HT-29 (cell line): ENCODE results near the gene SLC39A10. TPM values are rescaled to one million over a fixed set of nuclear protein-coding genes. Genes with fewer than 3 reads are reported as not detected.

Experiments
- DNase-seq: peaks from one replicate; pipeline ENCODE4 v3.0.0-alpha.2; 2015; ENCODE audit warnings: low spot score
- small RNA-seq: library from RNA; depleted of rRNA; stranded (forward); fragments of <200 nt; gene quantifications from one replicate; pipeline ENCODE3, GENCODE V24; 2014
- total RNA-seq: library from RNA; depleted of rRNA; stranded (reverse); fragments of >200 nt; shearing (Covaris generic); gene quantifications from 2 replicates; pipeline ENCODE4 v1.2.3, GENCODE V29; 2014

Gene SLC39A10
- total RNA-seq, 1 experiment from 2014 or later: 7.6 TPM

- DNase-seq: no peak
Observed at GRCh38 chr2:195727106-195727505, 70.1 kb downstream of the SLC39A10 start.

GRCh38 chr2:195730912-195731311, 73.9 kb downstream of the SLC39A10 start:
- DNase-seq: no peak

DNA sequence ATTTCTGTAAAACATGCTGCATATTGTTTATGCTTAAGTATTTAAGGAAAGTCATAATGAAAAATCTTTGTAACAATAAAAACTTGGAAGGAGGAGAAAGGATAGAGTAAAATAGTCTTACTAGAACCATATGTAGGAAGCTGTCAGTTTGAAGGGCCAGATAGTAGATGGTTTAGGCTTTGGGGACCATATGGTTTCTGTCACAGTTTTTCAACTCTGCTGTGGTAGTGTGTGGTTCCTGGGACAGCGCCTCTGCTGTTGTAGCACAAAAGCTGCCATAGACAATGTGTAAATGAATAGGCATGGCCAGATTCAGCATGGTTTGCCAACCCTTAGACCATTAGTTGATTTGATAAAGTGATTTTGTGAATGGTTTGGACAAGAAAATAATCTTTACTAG, 75.5 kb downstream of the SLC39A10 start:
- no peak for DNase-seq

DNA sequence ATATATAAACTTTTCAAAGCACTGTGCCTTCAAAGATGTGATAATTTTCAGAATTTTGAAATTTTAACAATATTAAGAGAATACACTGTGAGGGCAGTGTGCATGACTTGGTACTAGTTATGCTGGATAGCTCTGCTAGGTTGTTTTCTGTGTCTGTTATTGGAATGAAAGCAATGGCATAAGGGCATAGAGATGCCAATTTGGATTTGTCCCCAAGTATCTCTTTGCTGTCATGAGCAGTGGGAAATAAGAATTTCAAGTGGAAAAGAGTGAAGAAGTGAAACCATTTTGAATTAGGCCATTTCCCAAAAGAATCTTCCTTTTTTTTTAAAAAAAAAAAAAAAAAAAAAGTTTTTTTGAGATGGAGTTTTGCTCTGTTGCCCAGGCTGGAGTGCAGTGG, 76.8 kb downstream of the SLC39A10 start:
- no peak for DNase-seq

GRCh38 chr2:195734395-195734794, 77.4 kb downstream of the SLC39A10 start:
- DNase-seq: no peak

DNA sequence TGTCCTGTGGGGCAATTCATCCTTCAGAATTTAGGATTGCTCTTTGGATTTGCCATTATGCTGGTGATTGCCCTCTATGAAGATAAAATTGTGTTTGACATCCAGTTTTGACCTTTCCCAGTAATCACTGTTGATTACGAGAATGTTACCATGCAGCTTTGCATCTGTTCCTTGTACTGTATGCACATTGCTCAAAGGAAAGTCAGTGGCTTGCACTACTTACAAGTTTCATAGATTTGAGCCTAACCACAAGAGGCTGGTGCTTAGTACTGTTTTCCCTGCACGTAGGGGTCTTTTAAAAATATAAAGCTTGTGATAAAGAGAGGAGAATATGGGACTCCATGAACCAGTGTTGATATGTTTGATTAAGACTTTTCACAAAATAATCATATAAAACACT, 77.9 kb downstream of the SLC39A10 start:
- DNase-seq: no peak

GRCh38 chr2:195735347-195735746, 78.3 kb downstream of the SLC39A10 start:
- no peak for DNase-seq

DNA sequence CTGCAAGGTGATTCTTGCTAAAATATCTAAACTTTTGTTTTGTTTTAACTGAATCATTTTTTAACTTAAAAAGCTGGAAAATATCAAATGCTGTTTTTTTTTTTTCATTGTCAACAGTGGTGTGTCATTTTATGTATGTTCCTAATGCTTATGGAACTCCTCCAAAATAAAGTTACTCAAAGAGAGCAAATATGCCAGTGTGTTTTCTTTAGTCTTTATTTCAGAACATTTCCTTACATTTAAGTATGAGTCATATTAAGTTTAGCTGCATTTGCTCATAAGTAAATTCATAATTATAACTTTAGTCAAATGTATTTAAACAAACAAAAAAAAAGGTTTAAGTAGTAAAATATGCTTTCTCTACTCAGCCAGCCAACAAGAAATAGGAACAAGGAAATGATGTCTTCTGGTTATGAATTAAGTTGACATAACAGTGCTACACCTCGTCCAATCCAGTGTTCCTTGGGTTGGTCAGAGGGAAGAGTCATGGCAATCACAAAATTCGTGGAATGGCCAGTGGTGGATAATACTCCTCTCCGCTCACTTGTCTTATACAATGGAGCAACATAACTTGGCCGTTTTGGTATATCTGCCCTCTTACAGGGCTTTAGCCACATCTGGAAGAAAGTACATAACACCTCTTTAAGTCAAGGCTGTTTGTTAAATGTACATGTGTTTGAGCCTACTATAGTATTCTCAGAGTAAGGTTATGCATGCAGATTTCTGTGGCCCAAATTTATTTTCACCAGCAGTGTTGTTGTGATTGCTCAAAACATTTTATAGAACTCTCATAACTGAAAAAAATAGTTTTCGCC, 80.7 kb downstream of the SLC39A10 start:
- DNase-seq: no peak

DNA sequence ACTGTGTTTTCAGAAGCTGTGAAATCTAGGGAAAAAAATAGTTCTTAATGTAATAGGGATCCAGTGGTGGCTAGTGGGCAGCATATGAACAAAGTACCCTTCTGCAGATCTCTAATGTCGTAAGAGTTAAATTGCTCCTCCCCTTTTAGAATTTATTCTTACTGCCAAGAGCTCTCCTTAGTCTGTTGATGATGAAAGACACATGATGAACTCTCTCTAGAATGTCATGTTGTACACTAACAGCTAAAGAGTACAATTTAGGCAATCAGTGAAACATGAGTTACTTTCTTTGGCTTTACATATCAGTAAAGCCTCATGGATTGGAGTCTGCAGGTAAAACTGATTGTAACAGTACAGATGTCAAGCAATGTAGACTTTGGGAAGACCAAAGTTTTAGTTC, 84.2 kb downstream of the SLC39A10 start:
- no peak for DNase-seq

DNA sequence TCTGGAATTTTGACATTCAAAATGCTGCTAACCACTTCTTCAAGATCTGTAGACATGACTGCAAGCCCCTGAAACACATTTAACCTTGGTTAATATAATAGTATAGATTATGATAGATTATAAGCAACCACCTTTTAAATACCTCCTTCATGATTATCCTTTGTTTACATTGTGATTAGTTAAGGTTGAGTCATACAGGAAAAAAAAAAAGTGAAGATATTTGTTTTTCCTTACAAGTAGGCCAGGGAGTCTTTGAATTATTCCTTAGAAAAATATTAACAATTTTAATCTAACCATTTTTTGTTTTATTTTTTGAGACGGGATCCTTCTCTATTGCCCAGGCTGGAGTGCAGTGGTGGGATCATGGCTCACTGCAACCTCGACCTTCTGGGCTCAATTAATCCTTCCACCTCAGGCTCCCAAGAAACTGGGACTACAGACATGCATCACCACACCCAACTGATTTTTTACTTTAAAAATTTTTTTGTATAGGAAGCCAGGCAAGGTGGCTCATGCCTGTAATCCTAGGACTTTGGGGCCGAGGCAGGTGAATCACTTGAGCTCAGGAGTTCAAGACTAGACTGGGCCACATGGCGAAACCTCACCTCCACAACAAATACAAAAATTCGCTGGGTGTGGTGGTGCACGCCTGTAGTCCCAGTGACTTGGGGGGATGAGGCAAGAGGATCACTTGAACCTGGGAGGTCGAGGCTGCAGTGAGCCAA, 99.4 kb downstream of the SLC39A10 start:
- peak; percentile 36 for DNase-seq

DNA sequence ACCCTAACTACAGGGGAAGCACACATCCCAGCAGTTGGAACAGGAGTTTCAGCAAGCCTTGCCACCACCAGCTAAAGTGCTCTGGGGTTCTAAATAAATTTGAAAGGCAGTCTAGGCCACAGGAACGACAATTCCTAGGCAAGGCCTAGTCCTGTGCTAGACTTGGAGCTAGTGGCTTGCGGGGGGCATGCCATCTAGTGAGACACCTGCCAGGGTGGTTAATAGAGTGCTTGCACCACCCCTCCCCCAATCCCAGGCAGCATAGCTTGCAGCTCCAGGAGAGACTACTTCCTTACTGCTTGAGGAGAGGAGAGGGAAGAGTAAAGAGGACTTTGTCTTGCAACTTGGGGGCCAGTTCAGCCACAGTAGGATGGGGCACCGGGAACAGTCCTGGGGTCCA, 101.8 kb downstream of the SLC39A10 start:
- DNase-seq: no peak

DNA sequence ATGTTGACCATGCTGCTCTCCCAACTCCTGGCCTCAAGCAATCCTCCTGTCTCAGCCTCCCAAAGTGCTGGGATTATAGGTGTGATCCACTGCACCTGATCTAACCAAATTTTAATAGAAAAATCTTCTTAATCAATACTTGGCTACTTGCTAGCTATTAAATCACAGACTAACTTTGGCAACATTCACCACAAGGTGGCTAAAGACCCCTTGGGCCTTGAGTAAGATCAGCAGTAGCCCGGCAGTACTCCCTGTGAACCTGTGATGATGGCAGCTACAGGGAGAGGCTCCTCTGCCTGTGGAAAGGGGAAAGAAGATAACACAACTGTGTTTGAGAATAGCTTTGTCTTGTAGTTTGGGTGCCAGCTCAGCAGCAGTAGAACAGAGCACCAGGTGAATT, 102.9 kb downstream of the SLC39A10 start:
- DNase-seq: no peak

- DNase-seq: no peak
Observed at GRCh38 chr2:195763866-195764265, 106.8 kb downstream of the SLC39A10 start.

DNA sequence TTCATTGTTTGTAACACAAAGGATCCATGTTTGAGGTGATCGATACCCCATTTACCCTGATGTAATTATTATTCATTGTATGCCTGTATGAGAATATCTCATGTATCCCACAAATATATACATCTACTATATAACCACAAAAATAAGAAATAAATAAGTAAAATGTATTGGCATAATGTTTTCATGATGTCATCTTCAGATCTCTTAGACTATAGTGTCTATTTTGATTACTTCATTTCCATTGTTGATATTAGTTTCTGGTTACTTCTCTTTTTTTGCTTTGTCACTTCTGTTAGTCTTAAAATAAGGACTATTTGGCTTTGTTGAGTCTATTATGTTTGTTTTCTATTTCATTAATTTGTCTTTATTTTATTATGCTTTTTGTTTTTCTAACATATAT, 109.7 kb downstream of the SLC39A10 start:
- DNase-seq: no peak

GRCh38 chr2:195768431-195768830, 111.4 kb downstream of the SLC39A10 start:
- DNase-seq: no peak

GRCh38 chr2:195769975-195770374, 112.9 kb downstream of the SLC39A10 start:
- DNase-seq: no peak

DNA sequence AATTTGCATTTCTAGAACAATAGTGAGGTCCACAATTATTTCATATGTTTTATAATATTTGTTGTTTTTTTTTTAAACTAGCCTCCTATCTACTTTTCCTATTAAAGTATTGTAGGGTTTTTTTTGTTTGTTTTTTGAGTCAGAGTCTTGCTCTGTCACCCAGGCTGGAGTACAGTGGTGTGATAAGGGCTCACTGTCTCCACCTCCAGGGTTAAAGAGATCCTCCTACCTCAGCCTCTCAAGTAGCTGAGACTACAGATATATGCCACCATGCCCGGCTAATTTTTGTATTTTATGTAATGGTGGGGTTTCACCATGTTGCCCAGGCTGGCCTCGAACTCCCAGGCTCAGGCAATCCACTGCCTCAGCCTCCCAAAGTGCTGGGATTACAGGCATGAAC, 122.5 kb downstream of the SLC39A10 start:
- DNase-seq: no peak

DNA sequence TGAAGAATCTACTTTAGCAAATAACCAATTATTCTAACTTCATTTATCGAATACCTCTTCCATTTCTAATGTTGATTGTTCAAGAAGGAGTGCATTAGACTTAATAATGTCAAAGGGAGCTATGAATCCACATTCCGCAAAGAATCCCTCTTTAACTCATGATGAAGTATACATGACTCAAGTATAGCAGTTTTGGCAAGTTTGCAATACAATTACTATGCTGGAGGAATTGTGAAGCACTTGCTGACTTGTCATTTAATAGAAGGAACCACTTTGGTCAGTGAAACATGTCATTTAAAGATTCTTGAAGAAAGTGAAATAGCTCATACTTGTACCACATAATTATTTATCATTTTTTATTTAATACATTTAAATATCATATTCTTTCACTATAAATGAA, 125.1 kb downstream of the SLC39A10 start:
- no peak for DNase-seq

Small RNAs within 50 kb of the gene (small RNA-seq; reads per million reads assigned to genes)
- not detected for gene RNU6-915P
